Measurements from ENCODE around the gene PTPRO.
A peak's percentile ranks its signal among the peaks of the same experiment; 100 is the strongest.

DNA sequence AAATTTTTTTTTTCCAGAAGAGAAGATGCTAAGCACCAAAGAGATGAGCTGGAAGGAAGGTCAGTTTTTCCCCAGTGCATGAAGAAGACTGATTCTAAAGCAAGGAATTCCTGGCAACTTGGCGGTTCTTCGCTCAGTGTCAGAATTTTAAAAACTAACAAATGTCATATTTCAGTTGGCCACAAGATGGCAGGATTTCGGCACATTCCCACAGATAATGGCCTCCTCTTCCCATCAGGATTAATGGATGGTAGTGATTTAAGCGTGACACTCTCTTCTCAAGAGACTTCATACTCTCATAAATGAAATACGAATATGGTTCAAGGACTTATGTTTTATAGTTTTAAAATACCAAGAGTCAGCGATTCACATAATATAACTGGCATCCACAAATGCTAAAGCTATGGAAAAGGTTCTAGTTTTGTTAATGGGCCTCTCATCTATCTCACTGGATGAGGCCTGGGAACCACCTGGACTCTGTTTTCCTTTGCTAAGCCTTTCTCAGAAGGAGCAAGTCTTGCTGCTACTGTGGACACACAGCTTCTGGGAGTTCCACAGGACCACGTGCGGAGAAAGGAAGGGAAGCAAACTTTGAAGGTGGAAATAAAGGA is 46.1 kb upstream of the PTPRO start:
- TF ChIP-seq, protein P1, sequence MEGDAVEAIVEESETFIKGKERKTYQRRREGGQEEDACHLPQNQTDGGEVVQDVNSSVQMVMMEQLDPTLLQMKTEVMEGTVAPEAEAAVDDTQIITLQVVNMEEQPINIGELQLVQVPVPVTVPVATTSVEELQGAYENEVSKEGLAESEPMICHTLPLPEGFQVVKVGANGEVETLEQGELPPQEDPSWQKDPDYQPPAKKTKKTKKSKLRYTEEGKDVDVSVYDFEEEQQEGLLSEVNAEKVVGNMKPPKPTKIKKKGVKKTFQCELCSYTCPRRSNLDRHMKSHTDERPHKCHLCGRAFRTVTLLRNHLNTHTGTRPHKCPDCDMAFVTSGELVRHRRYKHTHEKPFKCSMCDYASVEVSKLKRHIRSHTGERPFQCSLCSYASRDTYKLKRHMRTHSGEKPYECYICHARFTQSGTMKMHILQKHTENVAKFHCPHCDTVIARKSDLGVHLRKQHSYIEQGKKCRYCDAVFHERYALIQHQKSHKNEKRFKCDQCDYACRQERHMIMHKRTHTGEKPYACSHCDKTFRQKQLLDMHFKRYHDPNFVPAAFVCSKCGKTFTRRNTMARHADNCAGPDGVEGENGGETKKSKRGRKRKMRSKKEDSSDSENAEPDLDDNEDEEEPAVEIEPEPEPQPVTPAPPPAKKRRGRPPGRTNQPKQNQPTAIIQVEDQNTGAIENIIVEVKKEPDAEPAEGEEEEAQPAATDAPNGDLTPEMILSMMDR (IDR thresholded peaks at IDR 0.05; ENCODE audit: insufficient read depth, low read length, poor library complexity, severe bottlenecking) = peak; percentile 44
- no peak for TF ChIP-seq EZH2phosphoT487 (conservative IDR thresholded peaks at IDR 0.05; ENCODE audit: low read length)
